Measurements from ENCODE around the gene ZNF747. TPM values are rescaled to one million over a fixed set of nuclear protein-coding genes. Genes with fewer than 3 reads are reported as not detected.

The ZNF747 gene
- total RNA-seq, 1 experiment from 2014 or later: 10.9 TPM

DNA sequence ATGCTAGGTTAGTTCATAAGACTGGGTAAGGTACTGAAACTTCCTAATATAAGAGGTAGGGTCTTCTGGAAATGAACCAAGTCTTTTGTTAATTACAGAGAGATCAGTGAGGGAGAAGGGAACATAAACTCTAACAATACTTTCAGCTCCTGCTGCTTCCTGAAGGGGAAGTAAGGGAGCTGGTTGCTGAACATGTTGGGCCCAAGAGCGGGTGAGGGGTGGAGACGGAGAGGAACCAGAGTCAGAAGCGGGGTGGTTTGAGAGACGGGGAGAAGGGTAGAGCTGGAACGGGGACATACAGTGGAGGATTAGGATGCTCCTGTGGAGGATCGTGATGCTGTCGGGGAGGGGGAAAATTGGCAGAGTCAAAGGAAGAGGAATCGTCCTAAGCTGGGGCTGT is 11.5 kb upstream of the ZNF747 start:
- Histone ChIP-seq H3K36me3 (ENCODE audit: control insufficient read depth, insufficient read depth, low read length) (no peaks in the 10 kb centered on the region), H3K27me3 (ENCODE audit: control insufficient read depth, insufficient read depth, low read length) (no peaks in the 10 kb centered on the region), H3K4me1 (ENCODE audit: control insufficient read depth, insufficient read depth, low read length) (peaks cover 4% of the 10 kb centered on the region), H3K9me3 (ENCODE audit: control insufficient read depth, insufficient read depth, low read depth, low read length) (no peaks in the 10 kb centered on the region), H3K27ac (ENCODE audit: low read length) (no peak overlapping the region), H3K4me3 (ENCODE audit: low read depth in 2 of 2, low read length in 2 of 2) (no peak overlapping the region)
- TF ChIP-seq POLR2AphosphoS5 (IDR thresholded peaks at IDR 0.05; ENCODE audit: low read depth, low read length) (no peak), SIN3A (IDR thresholded peaks at IDR 0.05; ENCODE audit: borderline replicate concordance, insufficient read depth, low read depth, low read length) (no peak), TCF7L2 (IDR thresholded peaks at IDR 0.05; ENCODE audit: low read depth, low read length) (no peak)
- TF ChIP-seq, protein P1, sequence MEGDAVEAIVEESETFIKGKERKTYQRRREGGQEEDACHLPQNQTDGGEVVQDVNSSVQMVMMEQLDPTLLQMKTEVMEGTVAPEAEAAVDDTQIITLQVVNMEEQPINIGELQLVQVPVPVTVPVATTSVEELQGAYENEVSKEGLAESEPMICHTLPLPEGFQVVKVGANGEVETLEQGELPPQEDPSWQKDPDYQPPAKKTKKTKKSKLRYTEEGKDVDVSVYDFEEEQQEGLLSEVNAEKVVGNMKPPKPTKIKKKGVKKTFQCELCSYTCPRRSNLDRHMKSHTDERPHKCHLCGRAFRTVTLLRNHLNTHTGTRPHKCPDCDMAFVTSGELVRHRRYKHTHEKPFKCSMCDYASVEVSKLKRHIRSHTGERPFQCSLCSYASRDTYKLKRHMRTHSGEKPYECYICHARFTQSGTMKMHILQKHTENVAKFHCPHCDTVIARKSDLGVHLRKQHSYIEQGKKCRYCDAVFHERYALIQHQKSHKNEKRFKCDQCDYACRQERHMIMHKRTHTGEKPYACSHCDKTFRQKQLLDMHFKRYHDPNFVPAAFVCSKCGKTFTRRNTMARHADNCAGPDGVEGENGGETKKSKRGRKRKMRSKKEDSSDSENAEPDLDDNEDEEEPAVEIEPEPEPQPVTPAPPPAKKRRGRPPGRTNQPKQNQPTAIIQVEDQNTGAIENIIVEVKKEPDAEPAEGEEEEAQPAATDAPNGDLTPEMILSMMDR (IDR thresholded peaks at IDR 0.05): no peak
- TF ChIP-seq, protein P2, sequence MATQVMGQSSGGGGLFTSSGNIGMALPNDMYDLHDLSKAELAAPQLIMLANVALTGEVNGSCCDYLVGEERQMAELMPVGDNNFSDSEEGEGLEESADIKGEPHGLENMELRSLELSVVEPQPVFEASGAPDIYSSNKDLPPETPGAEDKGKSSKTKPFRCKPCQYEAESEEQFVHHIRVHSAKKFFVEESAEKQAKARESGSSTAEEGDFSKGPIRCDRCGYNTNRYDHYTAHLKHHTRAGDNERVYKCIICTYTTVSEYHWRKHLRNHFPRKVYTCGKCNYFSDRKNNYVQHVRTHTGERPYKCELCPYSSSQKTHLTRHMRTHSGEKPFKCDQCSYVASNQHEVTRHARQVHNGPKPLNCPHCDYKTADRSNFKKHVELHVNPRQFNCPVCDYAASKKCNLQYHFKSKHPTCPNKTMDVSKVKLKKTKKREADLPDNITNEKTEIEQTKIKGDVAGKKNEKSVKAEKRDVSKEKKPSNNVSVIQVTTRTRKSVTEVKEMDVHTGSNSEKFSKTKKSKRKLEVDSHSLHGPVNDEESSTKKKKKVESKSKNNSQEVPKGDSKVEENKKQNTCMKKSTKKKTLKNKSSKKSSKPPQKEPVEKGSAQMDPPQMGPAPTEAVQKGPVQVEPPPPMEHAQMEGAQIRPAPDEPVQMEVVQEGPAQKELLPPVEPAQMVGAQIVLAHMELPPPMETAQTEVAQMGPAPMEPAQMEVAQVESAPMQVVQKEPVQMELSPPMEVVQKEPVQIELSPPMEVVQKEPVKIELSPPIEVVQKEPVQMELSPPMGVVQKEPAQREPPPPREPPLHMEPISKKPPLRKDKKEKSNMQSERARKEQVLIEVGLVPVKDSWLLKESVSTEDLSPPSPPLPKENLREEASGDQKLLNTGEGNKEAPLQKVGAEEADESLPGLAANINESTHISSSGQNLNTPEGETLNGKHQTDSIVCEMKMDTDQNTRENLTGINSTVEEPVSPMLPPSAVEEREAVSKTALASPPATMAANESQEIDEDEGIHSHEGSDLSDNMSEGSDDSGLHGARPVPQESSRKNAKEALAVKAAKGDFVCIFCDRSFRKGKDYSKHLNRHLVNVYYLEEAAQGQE (IDR thresholded peaks at IDR 0.05; ENCODE audit: insufficient read depth in 1 of 2, low read depth in 2 of 2, low read length in 1 of 2): no peak
- in situ Hi-C loops (cut with HindIII; ENCODE audit: low pct_unique_long_range_greater_than_20kb, low sequenced_read_pairs): no loop called here
- no peak for DNase-seq (ENCODE audit: low read depth, low spot score)
- ChIA-PET POLR2A (no interaction called here), CTCF (no interaction called here)
- no peak for ATAC-seq
- no TSS peak for BruUV-seq (replicated peaks)
- intact Hi-C loops (cut with micrococcal nuclease; ENCODE audit: unreplicated experiment): no loop called here

DNA sequence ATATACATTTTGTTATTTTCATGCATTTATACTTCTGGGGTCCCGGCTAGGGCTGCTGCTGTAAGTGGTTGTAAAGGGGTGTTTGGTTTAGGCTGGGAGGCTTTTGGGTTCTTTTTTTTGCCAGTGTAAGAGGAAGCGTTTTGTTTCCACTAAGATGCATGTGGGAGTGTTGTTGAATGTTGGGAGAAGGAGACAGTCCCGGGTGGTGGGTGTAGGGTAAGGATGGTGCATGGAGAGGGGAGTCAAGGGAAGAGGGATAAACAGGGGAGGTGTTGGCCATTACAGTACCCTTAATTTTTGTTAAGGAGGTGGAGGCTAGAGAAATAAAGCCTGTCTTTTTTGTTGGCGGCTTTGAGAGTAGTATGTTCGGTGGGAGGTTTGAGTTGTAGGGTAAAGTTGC is 8.4 kb upstream of the ZNF747 start:
- intact Hi-C loops (cut with micrococcal nuclease; ENCODE audit: unreplicated experiment): no loop called here
- POLR2A ChIA-PET: no interaction called here
- in situ Hi-C loops (cut with HindIII; ENCODE audit: low pct_unique_long_range_greater_than_20kb, low sequenced_read_pairs): no loop called here
- H3K9me3 ChIP-seq (ENCODE audit: control insufficient read depth, insufficient read depth, low read depth, low read length): no peaks in the 10 kb centered on the region
- CTCF ChIA-PET: no interaction called here
- no peak overlapping the region for H3K4me3 ChIP-seq (ENCODE audit: low read depth in 2 of 2, low read length in 2 of 2)
- DNase-seq (ENCODE audit: low read depth, low spot score) (no peak), ATAC-seq (no peak)
- TF ChIP-seq POLR2AphosphoS5 (IDR thresholded peaks at IDR 0.05; ENCODE audit: low read depth, low read length) (no peak), SIN3A (IDR thresholded peaks at IDR 0.05; ENCODE audit: borderline replicate concordance, insufficient read depth, low read depth, low read length) (no peak)
- TF ChIP-seq, protein P1 (IDR thresholded peaks at IDR 0.05): no peak
- TF ChIP-seq, protein P2 (IDR thresholded peaks at IDR 0.05; ENCODE audit: insufficient read depth in 1 of 2, low read depth in 2 of 2, low read length in 1 of 2): no peak
- H3K27me3 ChIP-seq (ENCODE audit: control insufficient read depth, insufficient read depth, low read length): no peaks in the 10 kb centered on the region
- H3K27ac ChIP-seq (ENCODE audit: low read length): no peak overlapping the region
- no TSS peak for BruUV-seq (replicated peaks)
- H3K4me1 ChIP-seq (ENCODE audit: control insufficient read depth, insufficient read depth, low read length): peaks cover 4% of the 10 kb centered on the region
- no peaks in the 10 kb centered on the region for H3K36me3 ChIP-seq (ENCODE audit: control insufficient read depth, insufficient read depth, low read length)
